NT2/D1 (cell line): ENCODE measurements around the gene ST6GAL2.

Source experiments
- SUZ12 ChIP-seq: IDR thresholded peaks from 2 replicates; pipeline ENCODE4 v1.6.1; 2011; ENCODE audit not compliant: insufficient read length, insufficient read depth; ENCODE audit errors: extremely low read depth
- YY1 ChIP-seq: IDR thresholded peaks from 2 replicates; pipeline ENCODE4 v1.6.1; 2011; ENCODE audit not compliant: insufficient read length, insufficient read depth
- ZNF274 ChIP-seq: IDR thresholded peaks from 2 replicates; pipeline ENCODE4 v1.6.1; 2011; ENCODE audit warnings: mild to moderate bottlenecking, low read depth, low read length

DNA sequence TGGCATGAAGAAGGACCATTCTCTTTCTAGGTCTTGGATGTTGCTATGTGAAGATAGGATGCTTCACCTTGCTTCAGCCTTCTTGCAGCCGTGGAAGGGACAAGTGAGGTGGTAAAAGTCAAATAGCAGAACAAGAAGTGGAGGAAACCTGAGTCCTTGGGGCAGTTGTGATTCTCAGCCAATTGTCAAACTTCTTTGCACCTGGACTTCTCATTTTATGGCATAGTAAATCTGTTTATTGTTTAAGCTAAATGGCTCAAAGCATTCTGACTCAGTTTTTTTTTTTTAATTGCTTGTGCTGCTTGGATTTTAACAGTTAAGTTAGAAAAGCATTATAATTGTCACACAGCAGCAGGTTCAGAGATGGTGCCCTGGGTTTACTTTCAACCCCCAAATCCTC is 33.0 kb upstream of the ST6GAL2 start:
- TF ChIP-seq ZNF274 (no peak), YY1 (no peak), SUZ12 (no peak)
